GM12878 (cell line): ENCODE measurements around the gene KAZN.

Experiments used
- BACH1 ChIP-seq: fragments of 450-650 bp; IDR thresholded peaks from 2 replicates; pipeline ENCODE4 v1.6.1; 2017; ENCODE audit warnings: mild to moderate bottlenecking, borderline replicate concordance
- BCL11A ChIP-seq: IDR thresholded peaks from 2 replicates; pipeline ENCODE4 v1.6.1; 2011; ENCODE audit warnings: low read depth, low read length
- EP300 ChIP-seq, 2 experiments: fragments of 150-350 bp in 1 of 2; IDR thresholded peaks; 2 replicates each; pipeline ENCODE4 v1.6.1; 2011 to 2012; ENCODE audit warnings: low read depth in 2 of 2, low read length in 2 of 2, borderline replicate concordance in 1 of 2, improper control_type of control experiment in 1 of 2, inconsistent platforms in 1 of 2; ENCODE audit not compliant: control insufficient read depth in 1 of 2
- MLLT1 ChIP-seq: fragments of 450-650 bp; IDR thresholded peaks from 2 replicates; pipeline ENCODE4 v1.6.1; 2016; ENCODE audit warnings: mild to moderate bottlenecking
- NR2C1 ChIP-seq: fragments of 450-650 bp; IDR thresholded peaks from 2 replicates; pipeline ENCODE4 v1.6.1; 2017; ENCODE audit warnings: antibody characterized with exemption, mild to moderate bottlenecking, moderate library complexity
- POU2F2 ChIP-seq: IDR thresholded peaks from 3 replicates; pipeline ENCODE4 v1.6.1; 2011; ENCODE audit warnings: low read depth, mild to moderate bottlenecking, low read length, borderline replicate concordance
- SP1 ChIP-seq: IDR thresholded peaks from one replicate; pipeline ENCODE4 v1.6.1; 2011; ENCODE audit warnings: low read depth, low read length
- SRF ChIP-seq, 2 experiments: IDR thresholded peaks; 2 replicates each; pipeline ENCODE4 v1.6.1; 2011; ENCODE audit warnings: low read depth in 2 of 2, low read length in 2 of 2, mild to moderate bottlenecking in 1 of 2, moderate library complexity in 1 of 2
- YY1 ChIP-seq: IDR thresholded peaks from 2 replicates; pipeline ENCODE4 v1.6.1; 2011; ENCODE audit warnings: low read depth, mild to moderate bottlenecking, low read length

- TF ChIP-seq BACH1 (no peak), SP1 (no peak), POU2F2 (no peak), MLLT1 (no peak), NR2C1 (no peak), BCL11A (no peak), YY1 (no peak), SRF (IDR thresholded peaks at IDR 0.05; ENCODE audit: low read depth in 2 of 2, low read length in 2 of 2) (no peak), EP300 (IDR thresholded peaks at IDR 0.05; ENCODE audit: borderline replicate concordance in 1 of 2, control insufficient read depth in 1 of 2, low read depth in 2 of 2, low read length in 2 of 2) (no peak)
Observed at GRCh38 chr1:14986168-14986567, 387.7 kb downstream of the KAZN start.
